Medulla oblongata (tissue), 1 donor: Measurements from ENCODE around the gene ADARB2.

ENCODE experiments used
- DNase-seq: peaks from one replicate; pipeline ENCODE4 v3.0.0-alpha.2; 2015; ENCODE audit errors: extremely low spot score

Gene ADARB2

GRCh38 chr10:1495915-1496517 lies 241.3 kb downstream of the ADARB2 start:
- DNase-seq, result no peak

- DNase-seq, result no peak
These were observed 244.7 kb downstream of the ADARB2 start for GRCh38 chr10:1492641-1493040.

GRCh38 chr10:1491901-1492300 lies 245.4 kb downstream of the ADARB2 start:
- DNase-seq, result no peak

- DNase-seq, result no peak
These were observed 247.5 kb downstream of the ADARB2 start for GRCh38 chr10:1489801-1490200.

- DNase-seq, result no peak
These were observed 248.3 kb downstream of the ADARB2 start for GRCh38 chr10:1488970-1489548.

- no peak for DNase-seq
These were observed 250.3 kb downstream of the ADARB2 start for GRCh38 chr10:1486841-1487687.

GRCh38 chr10:1485357-1485756 lies 252.0 kb downstream of the ADARB2 start:
- DNase-seq, result no peak

- DNase-seq, result no peak
These were observed 253.5 kb downstream of the ADARB2 start for GRCh38 chr10:1483826-1484225.

- DNase-seq, result no peak
These were observed 254.1 kb downstream of the ADARB2 start for GRCh38 chr10:1483246-1483645.

- no peak for DNase-seq
These were observed 259.7 kb downstream of the ADARB2 start for GRCh38 chr10:1477578-1477977.

GRCh38 chr10:1476455-1476803 lies 260.9 kb downstream of the ADARB2 start:
- no peak for DNase-seq

GRCh38 chr10:1475771-1476454 lies 261.4 kb downstream of the ADARB2 start:
- no peak for DNase-seq

GRCh38 chr10:1475098-1475591 lies 262.2 kb downstream of the ADARB2 start:
- DNase-seq, result no peak

- no peak for DNase-seq
These were observed 262.8 kb downstream of the ADARB2 start for GRCh38 chr10:1474376-1475097.

GRCh38 chr10:1473874-1474273 lies 263.5 kb downstream of the ADARB2 start:
- no peak for DNase-seq

GRCh38 chr10:1472178-1472958 lies 265.0 kb downstream of the ADARB2 start:
- DNase-seq, result no peak

- DNase-seq, result no peak
These were observed 268.5 kb downstream of the ADARB2 start for GRCh38 chr10:1468811-1469210.

- DNase-seq, result no peak
These were observed 269.8 kb downstream of the ADARB2 start for GRCh38 chr10:1467334-1468076.

- no peak for DNase-seq
These were observed 271.1 kb downstream of the ADARB2 start for GRCh38 chr10:1465993-1466764.
